NCI-H187 treated with DMSO at 0.1 percent for 48 hours (cell line): ENCODE measurements around the gene DNER.

Source experiments
- DNase-seq: peaks from one replicate; lab custom pipeline; 2025; lab: John Stamatoyannopoulos, UW

The DNER gene

GRCh38 chr2:229488232-229488631 lies 226.1 kb downstream of the DNER start:
- DNase-seq: no peak

- no peak for DNase-seq
Observed at GRCh38 chr2:229486673-229487072, 227.7 kb downstream of the DNER start.

GRCh38 chr2:229485857-229486256 lies 228.5 kb downstream of the DNER start:
- DNase-seq: no peak

- no peak for DNase-seq
Observed at GRCh38 chr2:229477269-229477755, 237.0 kb downstream of the DNER start.

- DNase-seq: no peak
Observed at GRCh38 chr2:229475778-229476177, 238.6 kb downstream of the DNER start.

- DNase-seq: no peak
Observed at GRCh38 chr2:229474125-229474524, 240.2 kb downstream of the DNER start.

GRCh38 chr2:229470781-229471180 lies 243.6 kb downstream of the DNER start:
- DNase-seq: no peak

- DNase-seq: no peak
Observed at GRCh38 chr2:229467783-229468182, 246.6 kb downstream of the DNER start.

- no peak for DNase-seq
Observed at GRCh38 chr2:229463841-229464346, 250.5 kb downstream of the DNER start.

- no peak for DNase-seq
Observed at GRCh38 chr2:229462112-229462511, 252.2 kb downstream of the DNER start.

GRCh38 chr2:229456091-229456490 lies 258.3 kb downstream of the DNER start:
- no peak for DNase-seq

GRCh38 chr2:229454934-229455631 lies 259.3 kb downstream of the DNER start:
- no peak for DNase-seq

GRCh38 chr2:229453230-229453629 lies 261.1 kb downstream of the DNER start:
- no peak for DNase-seq

GRCh38 chr2:229451852-229452251 lies 262.5 kb downstream of the DNER start:
- DNase-seq: no peak

GRCh38 chr2:229447227-229447626 lies 267.1 kb downstream of the DNER start:
- no peak for DNase-seq

- DNase-seq: no peak
Observed at GRCh38 chr2:229446350-229446749, 268.0 kb downstream of the DNER start.

- DNase-seq: no peak
Observed at GRCh38 chr2:229445501-229446211, 268.7 kb downstream of the DNER start.

GRCh38 chr2:229445019-229445418 lies 269.3 kb downstream of the DNER start:
- DNase-seq: no peak

- DNase-seq: no peak
Observed at GRCh38 chr2:229443546-229444268, 270.6 kb downstream of the DNER start.

- DNase-seq: no peak
Observed at GRCh38 chr2:229443141-229443540, 271.2 kb downstream of the DNER start.

GRCh38 chr2:229438430-229439159 lies 275.8 kb downstream of the DNER start:
- no peak for DNase-seq

GRCh38 chr2:229437467-229437866 lies 276.9 kb downstream of the DNER start:
- no peak for DNase-seq
